ENCODE data around the gene ADPRS.

ADPRS gene

DNA sequence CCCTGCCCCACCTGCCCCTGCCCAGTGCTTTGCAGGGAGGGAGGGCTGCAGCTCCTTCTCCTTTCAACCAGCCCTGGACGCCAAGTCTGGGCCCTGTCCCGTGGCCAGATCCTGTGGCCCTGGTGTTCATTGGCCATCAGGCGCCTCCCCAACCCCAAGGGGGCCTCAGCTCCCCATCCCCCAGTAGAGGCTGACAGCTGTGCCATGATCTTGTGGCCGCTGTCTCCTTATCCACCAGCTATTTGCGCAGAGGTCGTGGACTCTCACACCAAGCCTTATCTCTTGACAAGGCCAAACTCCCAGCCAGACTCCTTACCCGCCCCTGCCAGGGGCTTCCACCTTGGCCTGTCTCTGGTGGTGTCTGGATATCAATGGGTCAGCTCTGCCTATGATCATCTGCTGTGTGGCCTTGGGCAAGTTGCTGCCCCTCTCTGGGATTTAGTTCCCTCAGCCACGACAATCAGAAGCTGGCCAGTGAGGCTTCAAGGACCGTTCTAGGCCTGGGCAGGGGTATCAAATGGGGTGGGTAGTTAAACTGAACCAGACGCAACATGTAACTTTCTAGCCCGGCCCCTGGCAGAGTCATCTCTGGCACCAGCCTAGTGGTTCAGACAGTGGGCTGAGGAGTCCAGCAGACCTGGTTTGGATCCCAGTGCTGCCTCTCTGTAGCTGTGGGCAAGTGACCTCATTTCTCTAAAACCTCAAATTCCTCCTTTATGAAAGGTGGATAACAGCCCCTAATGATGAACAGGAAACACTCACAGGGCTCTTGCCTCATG lies 39.6 kb downstream of the ADPRS start:
- Mint-ChIP-seq H3K27ac (no peak overlapping the region), H3K4me1 (ENCODE audit: low read depth) (peaks cover 21% of the 10 kb centered on the region), H3K4me3 (no peak overlapping the region), H3K9me3 (no peaks in the 10 kb centered on the region), H3K27me3 (peaks cover 21% of the 10 kb centered on the region), H3K36me3 (ENCODE audit: low read depth) (no peaks in the 10 kb centered on the region)

- Mint-ChIP-seq H3K4me3 (no peak overlapping the region), H3K9me3 (no peaks in the 10 kb centered on the region), H3K4me1 (ENCODE audit: low read depth) (peaks cover 16% of the 10 kb centered on the region), H3K27me3 (peaks cover 17% of the 10 kb centered on the region), H3K36me3 (ENCODE audit: low read depth) (no peaks in the 10 kb centered on the region), H3K27ac (no peak overlapping the region)
Observed at GRCh38 chr1:36128905-36129206, 40.2 kb downstream of the ADPRS start.

DNA sequence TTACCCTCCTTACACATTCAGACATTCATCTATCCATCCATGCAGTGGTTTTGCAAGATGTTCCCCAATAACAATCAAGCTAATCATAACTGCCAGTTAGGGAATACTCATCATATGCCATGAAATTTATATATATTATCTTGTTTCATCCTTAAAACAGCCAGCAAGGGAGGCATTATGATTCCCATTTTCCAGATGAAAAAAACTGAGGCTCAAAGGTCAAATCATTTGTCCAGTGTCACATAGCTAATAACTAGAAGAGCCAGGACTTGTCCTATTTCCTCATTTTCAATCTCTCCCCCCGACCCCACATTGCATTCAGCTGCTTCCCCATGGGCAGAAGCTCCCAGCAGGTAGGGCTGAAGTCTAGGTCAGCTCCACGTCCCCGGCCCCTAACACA lies 43.3 kb downstream of the ADPRS start:
- H3K9me3 Mint-ChIP-seq, result no peaks in the 10 kb centered on the region
- H3K27ac Mint-ChIP-seq, result no peak overlapping the region
- no peak overlapping the region for H3K4me3 Mint-ChIP-seq
- no peaks in the 10 kb centered on the region for H3K36me3 Mint-ChIP-seq (ENCODE audit: low read depth)
- H3K27me3 Mint-ChIP-seq, result no peaks in the 10 kb centered on the region
- peaks cover 3% of the 10 kb centered on the region for H3K4me1 Mint-ChIP-seq (ENCODE audit: low read depth)

GRCh38 chr1:36133484-36133883 lies 44.8 kb downstream of the ADPRS start:
- Mint-ChIP-seq H3K4me1 (ENCODE audit: low read depth) (peaks cover 3% of the 10 kb centered on the region), H3K9me3 (no peaks in the 10 kb centered on the region), H3K27me3 (no peaks in the 10 kb centered on the region), H3K36me3 (ENCODE audit: low read depth) (peaks cover 7% of the 10 kb centered on the region), H3K27ac (no peak overlapping the region), H3K4me3 (no peak overlapping the region)

DNA sequence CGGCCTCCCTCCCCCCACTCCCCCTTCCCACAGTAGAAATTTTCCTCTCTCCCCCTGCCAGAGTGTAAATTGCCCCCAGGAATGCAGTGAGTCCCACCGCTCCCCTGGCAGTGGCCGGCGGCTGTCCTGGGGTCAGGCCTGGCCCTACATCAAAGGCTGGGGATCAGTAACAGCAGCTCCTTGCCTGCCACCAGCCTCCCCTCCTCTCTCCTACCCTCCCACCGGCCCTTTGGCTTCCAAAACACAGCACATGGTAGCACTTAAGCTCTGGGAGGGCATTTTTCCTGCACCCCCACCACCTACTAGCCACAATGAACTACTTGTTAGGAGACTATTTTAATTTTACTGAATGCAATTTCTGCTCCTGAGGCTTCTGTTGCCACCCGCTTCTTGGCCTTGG lies 45.3 kb downstream of the ADPRS start:
- H3K27ac Mint-ChIP-seq, result no peak overlapping the region
- no peak overlapping the region for H3K4me3 Mint-ChIP-seq
- no peaks in the 10 kb centered on the region for H3K27me3 Mint-ChIP-seq

DNA sequence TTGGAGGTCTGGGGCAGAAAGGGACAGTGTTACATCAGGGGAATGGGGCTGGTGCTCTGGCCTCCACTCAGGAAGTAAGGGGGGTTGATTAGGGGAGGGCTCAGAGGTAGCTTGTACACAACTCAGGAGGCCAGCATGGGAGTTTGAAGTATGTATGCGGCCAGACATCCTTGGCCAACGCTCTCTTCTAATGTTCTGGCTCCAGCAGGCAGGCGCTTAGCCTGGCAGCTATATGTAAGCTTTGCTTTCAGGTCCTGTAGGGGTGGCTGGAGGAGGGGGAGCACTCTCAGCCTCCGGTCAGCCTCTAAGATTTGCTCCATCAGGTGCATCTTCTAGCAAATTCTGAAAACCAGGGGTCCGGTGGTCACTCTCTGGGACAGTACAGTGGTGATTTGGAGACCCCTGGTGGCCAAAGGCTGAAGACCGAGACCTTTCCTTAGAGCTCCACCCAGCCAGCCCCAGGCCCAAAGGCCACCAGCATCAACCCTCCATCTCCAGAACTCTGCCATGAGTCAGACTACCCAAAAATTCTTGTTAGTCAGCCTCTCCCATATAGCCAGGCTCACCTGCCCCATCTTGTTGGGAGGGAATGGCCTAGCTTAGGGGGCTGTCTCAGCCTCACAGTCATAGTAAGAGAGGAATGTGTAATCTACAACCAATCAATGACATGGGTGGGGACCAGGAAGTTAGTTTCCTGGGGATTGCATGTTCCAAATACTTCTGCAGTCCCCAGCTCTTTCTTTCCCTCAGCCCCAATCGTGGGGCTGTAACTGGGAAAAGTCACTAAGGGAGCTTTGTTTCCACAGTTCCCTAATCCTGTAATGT lies 46.0 kb downstream of the ADPRS start:
- Mint-ChIP-seq H3K27ac (no peak overlapping the region), H3K4me3 (no peak overlapping the region), H3K27me3 (no peaks in the 10 kb centered on the region), H3K36me3 (ENCODE audit: low read depth) (peaks cover 15% of the 10 kb centered on the region), H3K9me3 (no peaks in the 10 kb centered on the region), H3K4me1 (ENCODE audit: low read depth) (peaks cover 3% of the 10 kb centered on the region)

More for the DNA sequence above, 45.3 kb downstream of the ADPRS start:
- Mint-ChIP-seq H3K9me3 (no peaks in the 10 kb centered on the region), H3K4me1 (ENCODE audit: low read depth) (peaks cover 3% of the 10 kb centered on the region), H3K36me3 (ENCODE audit: low read depth) (peaks cover 10% of the 10 kb centered on the region)

DNA sequence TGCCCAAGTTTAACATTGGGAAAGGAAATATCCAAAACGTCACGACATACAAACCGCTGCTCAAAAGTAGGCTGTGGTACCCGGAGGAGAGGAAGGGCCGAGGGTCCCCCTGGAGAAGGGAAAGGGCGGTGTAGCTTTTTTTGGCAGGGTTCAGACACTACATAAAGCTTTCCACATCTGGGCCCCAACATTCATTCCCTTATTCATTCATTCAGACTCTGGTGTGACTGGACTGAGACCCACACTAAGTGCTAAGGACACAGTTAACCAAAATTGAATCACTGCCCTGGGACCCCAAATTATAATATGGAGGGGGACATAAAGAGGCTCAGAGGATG lies 46.6 kb downstream of the ADPRS start:
- Mint-ChIP-seq H3K4me1 (ENCODE audit: low read depth) (peaks cover 5% of the 10 kb centered on the region), H3K27me3 (no peaks in the 10 kb centered on the region), H3K36me3 (ENCODE audit: low read depth) (peaks cover 20% of the 10 kb centered on the region), H3K9me3 (no peaks in the 10 kb centered on the region), H3K4me3 (no peak overlapping the region), H3K27ac (no peak overlapping the region)

- H3K27ac Mint-ChIP-seq, result no peak overlapping the region
- H3K4me3 Mint-ChIP-seq, result no peak overlapping the region
- no peaks in the 10 kb centered on the region for H3K9me3 Mint-ChIP-seq
Observed at GRCh38 chr1:36135796-36136195, 47.1 kb downstream of the ADPRS start.

GRCh38 chr1:36136535-36136934 lies 47.8 kb downstream of the ADPRS start:
- Mint-ChIP-seq H3K27me3 (no peaks in the 10 kb centered on the region), H3K27ac (no peak overlapping the region), H3K4me1 (ENCODE audit: low read depth) (peaks cover 18% of the 10 kb centered on the region), H3K9me3 (no peaks in the 10 kb centered on the region), H3K4me3 (no peak overlapping the region), H3K36me3 (ENCODE audit: low read depth) (peaks cover 23% of the 10 kb centered on the region)

More at GRCh38 chr1:36135796-36136195, 47.1 kb downstream of the ADPRS start:
- Mint-ChIP-seq H3K4me1 (ENCODE audit: low read depth) (peaks cover 10% of the 10 kb centered on the region), H3K27me3 (no peaks in the 10 kb centered on the region), H3K36me3 (ENCODE audit: low read depth) (peaks cover 23% of the 10 kb centered on the region)

GRCh38 chr1:36137226-36137625 lies 48.5 kb downstream of the ADPRS start:
- Mint-ChIP-seq H3K4me3 (no peak overlapping the region), H3K4me1 (ENCODE audit: low read depth) (peaks cover 23% of the 10 kb centered on the region), H3K27me3 (no peaks in the 10 kb centered on the region), H3K9me3 (no peaks in the 10 kb centered on the region), H3K36me3 (ENCODE audit: low read depth) (peaks cover 28% of the 10 kb centered on the region), H3K27ac (no peak overlapping the region)

DNA sequence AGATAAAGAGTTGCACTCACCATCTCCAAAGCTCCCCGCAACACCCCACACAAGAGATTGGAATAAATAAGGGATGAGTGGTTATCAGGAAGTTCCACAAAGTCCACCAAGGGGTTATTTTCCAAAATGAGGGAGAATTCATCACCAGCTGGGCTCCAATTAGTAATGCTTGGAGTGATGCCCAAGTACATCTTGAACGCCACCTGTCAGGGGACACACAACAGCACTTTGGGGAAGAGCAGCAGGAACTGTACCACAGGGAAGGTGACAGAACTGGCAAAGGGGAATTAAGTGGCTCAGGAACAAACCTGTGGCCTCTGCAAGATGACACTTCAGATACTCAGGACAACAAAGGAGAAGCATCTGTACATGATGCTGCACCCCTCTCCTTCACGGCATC lies 49.1 kb downstream of the ADPRS start:
- Mint-ChIP-seq H3K27me3 (no peaks in the 10 kb centered on the region), H3K4me3 (no peak overlapping the region), H3K4me1 (ENCODE audit: low read depth) (peaks cover 27% of the 10 kb centered on the region), H3K36me3 (ENCODE audit: low read depth) (peaks cover 30% of the 10 kb centered on the region), H3K27ac (no peak overlapping the region), H3K9me3 (no peaks in the 10 kb centered on the region)

DNA sequence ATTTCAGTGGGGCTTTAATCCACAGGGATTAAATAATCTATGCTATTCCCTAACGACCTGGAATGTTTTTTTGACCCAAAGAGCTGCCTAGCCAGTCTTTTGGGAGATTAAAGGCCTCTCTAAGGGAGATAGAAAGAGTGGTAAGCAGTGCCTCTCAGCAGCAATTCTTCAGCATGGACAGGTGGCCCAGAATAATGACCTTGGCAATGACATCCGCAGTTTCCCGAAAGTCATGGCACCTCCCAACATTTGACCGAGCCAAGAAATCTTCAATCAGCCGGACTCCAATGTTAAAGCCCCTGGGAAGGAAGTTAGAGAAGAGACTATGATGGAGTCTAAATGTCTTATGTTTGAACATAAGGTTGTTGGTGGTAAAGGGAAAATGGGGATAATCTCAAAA lies 50.8 kb downstream of the ADPRS start:
- H3K4me1 Mint-ChIP-seq (ENCODE audit: low read depth), result peaks cover 37% of the 10 kb centered on the region

DNA sequence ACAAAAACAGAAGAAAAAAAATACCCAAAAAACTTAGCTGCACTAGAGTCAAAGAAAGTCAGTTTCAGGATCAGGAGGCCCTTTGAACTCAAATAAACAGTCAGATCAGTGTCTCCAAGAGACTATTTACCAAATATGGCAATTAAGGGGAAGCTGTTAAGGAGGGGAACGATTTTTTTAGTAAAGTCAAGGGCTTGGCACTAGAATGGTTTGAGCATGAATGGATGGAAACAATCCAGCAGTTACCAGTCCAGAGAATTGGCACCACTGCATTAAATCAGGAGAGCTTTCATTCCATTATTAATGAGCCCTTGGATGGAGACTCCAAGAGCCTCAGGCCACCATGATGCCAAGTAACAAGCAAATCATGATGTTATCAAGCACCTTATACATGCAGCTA lies 53.4 kb downstream of the ADPRS start:
- H3K27me3 Mint-ChIP-seq, result no peaks in the 10 kb centered on the region
- H3K4me1 Mint-ChIP-seq (ENCODE audit: low read depth), result peaks cover 41% of the 10 kb centered on the region
- peaks cover 35% of the 10 kb centered on the region for H3K36me3 Mint-ChIP-seq (ENCODE audit: low read depth)
- no peaks in the 10 kb centered on the region for H3K9me3 Mint-ChIP-seq
- H3K4me3 Mint-ChIP-seq, result no peak overlapping the region
- no peak overlapping the region for H3K27ac Mint-ChIP-seq

More for the DNA sequence above, 50.8 kb downstream of the ADPRS start:
- Mint-ChIP-seq H3K36me3 (ENCODE audit: low read depth) (peaks cover 30% of the 10 kb centered on the region), H3K9me3 (no peaks in the 10 kb centered on the region), H3K27me3 (no peaks in the 10 kb centered on the region), H3K27ac (no peak overlapping the region), H3K4me3 (no peak overlapping the region)

DNA sequence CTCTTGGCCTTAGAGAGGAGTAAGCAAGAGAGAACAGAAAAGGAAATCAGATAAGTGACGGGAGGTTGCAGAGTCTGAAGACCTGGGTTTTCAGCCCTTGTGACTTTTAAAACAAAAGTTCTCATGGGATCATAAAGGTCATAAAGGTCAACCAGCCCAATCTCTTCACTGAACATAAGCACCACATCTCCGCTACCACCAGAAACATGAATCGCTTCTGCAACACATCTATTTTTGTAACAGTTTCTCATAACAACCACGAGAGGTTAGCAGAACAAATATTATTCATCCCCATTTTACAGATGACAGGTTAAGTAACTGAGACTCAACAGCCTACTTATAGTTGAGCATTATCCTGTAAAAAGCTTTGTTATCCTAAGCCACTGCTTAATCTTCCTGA lies 54.7 kb downstream of the ADPRS start:
- H3K27me3 Mint-ChIP-seq, result no peaks in the 10 kb centered on the region
- peaks cover 50% of the 10 kb centered on the region for H3K4me1 Mint-ChIP-seq (ENCODE audit: low read depth)
- no peaks in the 10 kb centered on the region for H3K9me3 Mint-ChIP-seq
- H3K4me3 Mint-ChIP-seq, result no peak overlapping the region
- H3K36me3 Mint-ChIP-seq (ENCODE audit: low read depth), result peaks cover 35% of the 10 kb centered on the region
- no peak overlapping the region for H3K27ac Mint-ChIP-seq

All from stimulated activated naive CD8-positive, alpha-beta T cell treated with anti-CD3 and anti-CD28 coated beads, Interleukin-15, Interleukin-2, amounts not matched to agents 100 ng/mL and 50 ng/mL, for 24 hours (primary cell).